HL-60 (cell line): ENCODE measurements around the gene STIMATE.

ENCODE experiments used
- DNase-seq, 2 experiments: peaks; one replicate each; pipeline ENCODE4 v3.0.0-alpha.2; 2010 to 2020; ENCODE audit warnings: low read depth in 1 of 2, low spot score in 1 of 2
- H3K27ac ChIP-seq: fragments of 250-450 bp; sonication (Bioruptor Pico); replicated peaks from 2 replicates; pipeline ENCODE4 v1.5.1; 2020; ENCODE audit warnings: mild to moderate bottlenecking, moderate library complexity
- H3K27me3 ChIP-seq: fragments of 250-450 bp; sonication (Bioruptor Pico); 2 replicates; pipeline ENCODE4 v1.5.1; 2021; ENCODE audit warnings: mild to moderate bottlenecking, moderate library complexity; ENCODE audit not compliant: insufficient read depth, poor library complexity, severe bottlenecking
- H3K4me3 ChIP-seq: replicated peaks from 2 replicates; pipeline ENCODE4 v1.5.1; 2011; ENCODE audit warnings: mild to moderate bottlenecking, control low read depth, low read length; ENCODE audit not compliant: insufficient read depth
- CTCF ChIP-seq: IDR thresholded peaks from one replicate; pipeline ENCODE4 v1.5.1; 2011; ENCODE audit warnings: low read length, control low read depth, inconsistent platforms; ENCODE audit not compliant: insufficient read depth
- GABPA ChIP-seq: IDR thresholded peaks from 2 replicates; pipeline ENCODE4 v1.6.1; 2012; ENCODE audit warnings: low read depth
- POLR2AphosphoS5 ChIP-seq: IDR thresholded peaks from 2 replicates; pipeline ENCODE4 v1.6.1; 2012; ENCODE audit warnings: low read depth
- SPI1 ChIP-seq: IDR thresholded peaks from 2 replicates; pipeline ENCODE4 v1.6.1; 2012; ENCODE audit warnings: low read depth, mild to moderate bottlenecking, borderline replicate concordance
- TF ChIP-seq, protein P1 (sequence below): IDR thresholded peaks from 2 replicates; pipeline ENCODE4 v1.6.1; 2012; ENCODE audit warnings: low read depth; ENCODE audit not compliant: insufficient replicate concordance

STIMATE gene

GRCh38 chr3:52833202-52833601 is 64.1 kb downstream of the STIMATE start:
- TF ChIP-seq GABPA: no peak
- TF ChIP-seq CTCF: no peak
- no peak for TF ChIP-seq POLR2AphosphoS5
- TF ChIP-seq SPI1: no peak
- TF ChIP-seq, protein P1, sequence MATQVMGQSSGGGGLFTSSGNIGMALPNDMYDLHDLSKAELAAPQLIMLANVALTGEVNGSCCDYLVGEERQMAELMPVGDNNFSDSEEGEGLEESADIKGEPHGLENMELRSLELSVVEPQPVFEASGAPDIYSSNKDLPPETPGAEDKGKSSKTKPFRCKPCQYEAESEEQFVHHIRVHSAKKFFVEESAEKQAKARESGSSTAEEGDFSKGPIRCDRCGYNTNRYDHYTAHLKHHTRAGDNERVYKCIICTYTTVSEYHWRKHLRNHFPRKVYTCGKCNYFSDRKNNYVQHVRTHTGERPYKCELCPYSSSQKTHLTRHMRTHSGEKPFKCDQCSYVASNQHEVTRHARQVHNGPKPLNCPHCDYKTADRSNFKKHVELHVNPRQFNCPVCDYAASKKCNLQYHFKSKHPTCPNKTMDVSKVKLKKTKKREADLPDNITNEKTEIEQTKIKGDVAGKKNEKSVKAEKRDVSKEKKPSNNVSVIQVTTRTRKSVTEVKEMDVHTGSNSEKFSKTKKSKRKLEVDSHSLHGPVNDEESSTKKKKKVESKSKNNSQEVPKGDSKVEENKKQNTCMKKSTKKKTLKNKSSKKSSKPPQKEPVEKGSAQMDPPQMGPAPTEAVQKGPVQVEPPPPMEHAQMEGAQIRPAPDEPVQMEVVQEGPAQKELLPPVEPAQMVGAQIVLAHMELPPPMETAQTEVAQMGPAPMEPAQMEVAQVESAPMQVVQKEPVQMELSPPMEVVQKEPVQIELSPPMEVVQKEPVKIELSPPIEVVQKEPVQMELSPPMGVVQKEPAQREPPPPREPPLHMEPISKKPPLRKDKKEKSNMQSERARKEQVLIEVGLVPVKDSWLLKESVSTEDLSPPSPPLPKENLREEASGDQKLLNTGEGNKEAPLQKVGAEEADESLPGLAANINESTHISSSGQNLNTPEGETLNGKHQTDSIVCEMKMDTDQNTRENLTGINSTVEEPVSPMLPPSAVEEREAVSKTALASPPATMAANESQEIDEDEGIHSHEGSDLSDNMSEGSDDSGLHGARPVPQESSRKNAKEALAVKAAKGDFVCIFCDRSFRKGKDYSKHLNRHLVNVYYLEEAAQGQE: no peak
- no peak overlapping the region for H3K27ac ChIP-seq
- DNase-seq: no peak
- no peaks in the 10 kb centered on the region for H3K27me3 ChIP-seq
- no peak overlapping the region for H3K4me3 ChIP-seq

GRCh38 chr3:52831500-52832301 is 65.6 kb downstream of the STIMATE start:
- 0 out of 2 replicates have a peak, but pooled peaks have one; percentile 23 for TF ChIP-seq POLR2AphosphoS5
- no peak for TF ChIP-seq SPI1
- Histone ChIP-seq H3K27me3 (no peaks in the 10 kb centered on the region), H3K4me3 (no peak overlapping the region), H3K27ac (no peak overlapping the region)
- DNase-seq: peak; percentile 46 to 77

DNA sequence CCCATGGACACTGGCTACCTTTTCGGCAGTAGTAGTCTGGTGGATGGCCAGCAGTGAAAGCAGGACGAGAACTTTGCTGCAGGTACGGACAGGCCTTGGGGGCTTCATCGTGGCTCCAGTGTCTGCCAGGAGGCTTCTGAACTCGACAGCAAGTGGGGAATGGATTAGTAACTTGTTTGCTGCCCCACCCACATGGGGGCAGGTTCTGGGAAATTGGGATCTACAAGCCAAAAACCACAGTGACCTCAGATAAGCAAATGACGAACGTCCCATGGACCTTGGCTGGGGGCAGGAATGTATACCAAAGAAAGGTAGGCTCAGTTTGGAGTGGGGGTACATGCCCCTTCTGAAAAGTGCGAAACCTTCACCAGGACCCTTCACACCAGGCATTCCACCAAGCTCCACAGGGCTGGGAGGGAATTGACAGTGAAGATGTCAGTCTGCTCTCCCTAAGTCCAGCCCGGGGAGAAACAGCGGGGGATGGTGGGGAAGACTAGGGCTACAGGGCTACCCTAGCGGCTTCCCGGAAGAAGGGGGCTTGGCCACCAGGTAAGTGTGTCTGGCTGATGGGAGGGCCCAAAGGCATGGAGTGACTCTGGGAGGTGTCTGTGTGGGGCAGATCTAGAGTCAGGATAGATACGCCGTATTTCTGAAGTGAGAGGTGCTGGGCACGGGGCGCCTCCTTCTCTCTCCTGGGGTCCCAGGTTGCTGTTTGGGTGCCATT is 66.7 kb downstream of the STIMATE start, which contains the start of gene ITIH4:
TSS of gene ITIH4 (minus strand) at position 138 of the 724 bp plus-strand sequence. CDS start at position 108, 30 bp downstream.
- H3K27me3 ChIP-seq: no peaks in the 10 kb centered on the region
- no peak for TF ChIP-seq SPI1
- no peak for TF ChIP-seq GABPA
- TF ChIP-seq POLR2AphosphoS5: no peak
- TF ChIP-seq, protein P1: no peak
- no peak for TF ChIP-seq CTCF
- DNase-seq: no peak
- H3K27ac ChIP-seq: no peak within 1 kb of the TSS
- H3K4me3 ChIP-seq: no peak within 1 kb of the TSS

- no peaks in the 10 kb centered on the region for H3K27me3 ChIP-seq
- TF ChIP-seq POLR2AphosphoS5 (no peak), GABPA (no peak), CTCF (no peak), SPI1 (no peak)
- TF ChIP-seq, protein P1: no peak
- DNase-seq: no peak
- H3K4me3 ChIP-seq: no peak overlapping the region
- H3K27ac ChIP-seq: no peak overlapping the region
Measured at GRCh38 chr3:52829906-52830463, 67.4 kb downstream of the STIMATE start.
